PFSK-1 (cell line): ENCODE measurements around the gene LCK.
A peak's percentile ranks its signal among the peaks of the same experiment; 100 is the strongest.

Experiments
- FOXP2 ChIP-seq: optimal IDR thresholded peaks from 2 replicates; pipeline ENCODE3; 2011; ENCODE audit warnings: borderline replicate concordance, control low read depth, inconsistent platforms; ENCODE audit not compliant: insufficient read depth; ENCODE audit errors: extremely low read length, extremely low read depth
- POLR2AphosphoS5 ChIP-seq: IDR thresholded peaks from 2 replicates; pipeline ENCODE4 v1.6.1; 2012; ENCODE audit warnings: low read depth, mild to moderate bottlenecking, control low read depth, low read length, moderate library complexity
- SIN3A ChIP-seq: IDR thresholded peaks from 2 replicates; pipeline ENCODE4 v1.6.1; 2012; ENCODE audit warnings: mild to moderate bottlenecking, low read length, moderate library complexity, borderline replicate concordance; ENCODE audit not compliant: insufficient read depth
- TAF1 ChIP-seq: IDR thresholded peaks from 2 replicates; pipeline ENCODE4 v1.6.1; 2012; ENCODE audit warnings: low read length, control low read depth, borderline replicate concordance; ENCODE audit not compliant: insufficient read depth
- TF ChIP-seq, protein P1 (sequence below), 2 experiments: IDR thresholded peaks; 2 replicates each; pipeline versions ENCODE4 v1.6.1 to v1.8.0; 2011 to 2012; ENCODE audit warnings: low read depth in 2 of 2, low read length in 2 of 2, control low read depth in 1 of 2, inconsistent platforms in 1 of 2, mild to moderate bottlenecking in 1 of 2, moderate library complexity in 1 of 2; ENCODE audit not compliant: insufficient read depth in 1 of 2

DNA sequence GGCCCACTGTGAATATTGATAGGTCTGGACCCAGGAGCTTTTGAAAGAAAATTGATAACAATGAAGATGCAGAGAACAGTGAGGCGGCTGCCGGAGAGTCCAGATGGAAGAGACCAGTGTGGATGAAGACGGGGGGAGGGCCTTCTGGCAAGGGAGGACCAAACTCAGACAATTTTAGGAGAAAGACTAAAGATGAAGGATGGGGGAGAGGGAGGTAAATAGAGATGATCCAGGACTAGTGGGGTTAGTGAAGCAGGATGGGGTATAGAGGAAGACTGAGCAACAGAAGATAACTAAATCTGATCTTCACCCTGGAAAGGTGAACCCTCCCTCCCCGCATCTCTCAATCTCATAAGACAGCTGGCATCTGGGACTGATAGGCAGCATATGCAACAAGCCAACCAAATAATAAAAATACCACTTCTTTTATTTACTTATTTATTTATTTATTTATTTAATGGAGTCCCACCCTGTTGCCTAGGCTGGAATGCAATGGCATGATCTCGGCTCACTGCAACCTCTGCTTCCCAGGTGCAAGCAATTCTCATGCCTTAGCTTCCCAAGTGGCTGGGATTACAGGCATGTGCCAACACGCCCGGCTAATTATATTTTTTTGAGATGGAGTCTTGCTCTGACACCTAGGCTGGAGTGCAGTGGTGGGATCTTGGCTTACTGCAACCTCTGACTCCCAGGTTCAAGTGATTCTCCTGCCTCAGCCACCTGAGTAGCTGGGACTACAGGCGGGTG, 18.3 kb upstream of the LCK start:
- TF ChIP-seq, protein P1, sequence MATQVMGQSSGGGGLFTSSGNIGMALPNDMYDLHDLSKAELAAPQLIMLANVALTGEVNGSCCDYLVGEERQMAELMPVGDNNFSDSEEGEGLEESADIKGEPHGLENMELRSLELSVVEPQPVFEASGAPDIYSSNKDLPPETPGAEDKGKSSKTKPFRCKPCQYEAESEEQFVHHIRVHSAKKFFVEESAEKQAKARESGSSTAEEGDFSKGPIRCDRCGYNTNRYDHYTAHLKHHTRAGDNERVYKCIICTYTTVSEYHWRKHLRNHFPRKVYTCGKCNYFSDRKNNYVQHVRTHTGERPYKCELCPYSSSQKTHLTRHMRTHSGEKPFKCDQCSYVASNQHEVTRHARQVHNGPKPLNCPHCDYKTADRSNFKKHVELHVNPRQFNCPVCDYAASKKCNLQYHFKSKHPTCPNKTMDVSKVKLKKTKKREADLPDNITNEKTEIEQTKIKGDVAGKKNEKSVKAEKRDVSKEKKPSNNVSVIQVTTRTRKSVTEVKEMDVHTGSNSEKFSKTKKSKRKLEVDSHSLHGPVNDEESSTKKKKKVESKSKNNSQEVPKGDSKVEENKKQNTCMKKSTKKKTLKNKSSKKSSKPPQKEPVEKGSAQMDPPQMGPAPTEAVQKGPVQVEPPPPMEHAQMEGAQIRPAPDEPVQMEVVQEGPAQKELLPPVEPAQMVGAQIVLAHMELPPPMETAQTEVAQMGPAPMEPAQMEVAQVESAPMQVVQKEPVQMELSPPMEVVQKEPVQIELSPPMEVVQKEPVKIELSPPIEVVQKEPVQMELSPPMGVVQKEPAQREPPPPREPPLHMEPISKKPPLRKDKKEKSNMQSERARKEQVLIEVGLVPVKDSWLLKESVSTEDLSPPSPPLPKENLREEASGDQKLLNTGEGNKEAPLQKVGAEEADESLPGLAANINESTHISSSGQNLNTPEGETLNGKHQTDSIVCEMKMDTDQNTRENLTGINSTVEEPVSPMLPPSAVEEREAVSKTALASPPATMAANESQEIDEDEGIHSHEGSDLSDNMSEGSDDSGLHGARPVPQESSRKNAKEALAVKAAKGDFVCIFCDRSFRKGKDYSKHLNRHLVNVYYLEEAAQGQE (IDR thresholded peaks at IDR 0.05; ENCODE audit: insufficient read depth in 1 of 2, low read depth in 2 of 2, low read length in 2 of 2), result no peak
- TF ChIP-seq POLR2AphosphoS5 (0 out of 2 replicates have a peak, but pooled peaks have one; percentile 4), TAF1 (no peak), SIN3A (no peak), FOXP2 (no peak)
